ENCODE measurements around the gene AIF1L.

GRCh38 chr9:131068076-131068816, 28.1 kb upstream of the AIF1L start:
- no peak for TF ChIP-seq CTCF (conservative IDR thresholded peaks at IDR 0.05; ENCODE audit: low read depth, low read length)
- TF ChIP-seq EZH2 (IDR thresholded peaks at IDR 0.05; ENCODE audit: borderline replicate concordance, low read depth, low read length, poor library complexity, severe bottlenecking), result no peak

Data from A673 (cell line).